ENCODE data around the gene TMEM233. TPM values are rescaled to one million over a fixed set of nuclear protein-coding genes. Genes with fewer than 3 reads are reported as not detected.

The TMEM233 gene
- polyA plus RNA-seq, 1 of the 3 experiments (the other 2 are of a cell fraction), result 2.6 TPM

DNA sequence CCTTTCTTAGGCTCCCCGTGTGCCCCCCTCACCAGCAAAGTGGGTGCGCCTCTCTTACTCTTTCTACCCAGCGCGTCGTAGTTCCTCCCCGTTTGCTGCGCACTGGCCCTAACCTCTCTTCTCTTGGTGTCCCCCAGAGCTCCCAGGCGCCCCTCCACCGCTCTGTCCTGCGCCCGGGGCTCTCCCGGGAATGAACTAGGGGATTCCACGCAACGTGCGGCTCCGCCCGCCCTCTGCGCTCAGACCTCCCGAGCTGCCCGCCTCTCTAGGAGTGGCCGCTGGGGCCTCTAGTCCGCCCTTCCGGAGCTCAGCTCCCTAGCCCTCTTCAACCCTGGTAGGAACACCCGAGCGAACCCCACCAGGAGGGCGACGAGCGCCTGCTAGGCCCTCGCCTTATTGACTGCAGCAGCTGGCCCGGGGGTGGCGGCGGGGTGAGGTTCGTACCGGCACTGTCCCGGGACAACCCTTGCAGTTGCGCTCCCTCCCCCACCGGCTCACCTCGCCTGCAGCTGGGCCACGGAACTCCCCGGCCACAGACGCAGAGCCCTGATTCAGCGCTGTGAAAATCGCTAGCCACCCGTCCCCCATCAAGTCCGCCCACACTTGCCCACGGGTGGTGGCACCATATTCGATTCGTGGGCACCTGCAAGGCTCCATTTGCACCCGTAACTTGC, 1.3 kb downstream of the TMEM233 start:
- CTCF ChIA-PET, result interaction anchor here (1.1 kb wide), 1 partner anchor 9 kb away, joined by 3 read pairs; no protein-coding TSS in a partner anchor

DNA sequence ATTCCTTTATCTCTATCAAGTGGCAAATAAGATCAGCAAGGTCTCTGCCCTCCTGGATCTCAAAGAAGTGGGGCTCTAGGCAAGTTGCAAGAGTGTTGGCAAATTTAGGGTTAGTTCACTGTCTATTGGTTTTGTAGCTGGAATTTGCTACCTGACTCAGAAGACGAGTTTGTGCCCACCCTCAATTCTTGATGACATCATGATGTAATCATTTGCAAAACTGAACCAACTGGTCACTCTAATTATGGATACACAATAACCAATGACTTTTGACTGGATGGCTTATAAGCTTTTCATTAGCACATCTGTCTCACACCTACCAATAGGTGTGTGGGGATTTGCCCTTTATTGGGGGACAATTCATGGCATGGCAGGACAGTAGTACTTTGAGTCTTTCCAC, 4.6 kb downstream of the TMEM233 start:
- no peak overlapping the region for H3K27ac ChIP-seq (ENCODE audit: low read depth in 2 of 2, low read length in 1 of 2)
- H3K36me3 ChIP-seq (replicated peaks in 1 of 2; ENCODE audit: control insufficient read depth in 1 of 2, insufficient read depth in 2 of 2, low read length in 1 of 2), result no peaks in the 10 kb centered on the region
- no peaks in the 10 kb centered on the region for H3K79me2 ChIP-seq (ENCODE audit: insufficient read depth)
- no peak for DNase-seq
- H4K20me1 ChIP-seq (ENCODE audit: insufficient read depth), result no peaks in the 10 kb centered on the region
- H3K9me2 ChIP-seq, result no peaks in the 10 kb centered on the region
- H3K9ac ChIP-seq, result no peak overlapping the region
- ChIA-PET POLR2A (no interaction called here), CTCF (interaction anchor here (1.6 kb wide), 1 partner anchor 61 kb away, joined by 4 read pairs; no protein-coding TSS in a partner anchor)
- H3K4me3 ChIP-seq (ENCODE audit: low read depth in 2 of 2, low read length in 1 of 2), result no peak overlapping the region
- H3F3A ChIP-seq (replicated peaks; ENCODE audit: insufficient read depth), result no peaks in the 10 kb centered on the region
- WGBS (ENCODE audit: low lambda C conversion rate), result 60% methylated on average over 1 of the region's 1 CpG
- no peak overlapping the region for H3K4me2 ChIP-seq
- no peaks in the 10 kb centered on the region for H3K9me3 ChIP-seq
- H2AFZ ChIP-seq (ENCODE audit: low read depth), result no peak overlapping the region
- TF ChIP-seq SMC3 (IDR thresholded peaks at IDR 0.05; ENCODE audit: low read depth, low read length) (no peak), FOXJ3 (CRISPR knock-in tag; IDR thresholded peaks at IDR 0.05) (no peak)
- TF ChIP-seq, protein P1, sequence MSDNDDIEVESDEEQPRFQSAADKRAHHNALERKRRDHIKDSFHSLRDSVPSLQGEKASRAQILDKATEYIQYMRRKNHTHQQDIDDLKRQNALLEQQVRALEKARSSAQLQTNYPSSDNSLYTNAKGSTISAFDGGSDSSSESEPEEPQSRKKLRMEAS (IDR thresholded peaks at IDR 0.05; ENCODE audit: low read depth), result no peak
- no peaks in the 10 kb centered on the region for H3K27me3 ChIP-seq (ENCODE audit: insufficient read depth)
- H3K4me1 ChIP-seq (ENCODE audit: control insufficient read depth in 1 of 2, insufficient read depth in 2 of 2, low read depth in 1 of 2, low read length in 1 of 2), result peaks cover 11 to 12% of the 10 kb centered on the region in 2 experiments; a peak in 2 of 4 replicates

More for the DNA sequence above, 1.3 kb downstream of the TMEM233 start:
- TF ChIP-seq SMC3 (IDR thresholded peaks at IDR 0.05; ENCODE audit: low read depth, low read length), result no peak
- TF ChIP-seq ELF1 (IDR thresholded peaks at IDR 0.05), result no peak
- TF ChIP-seq, protein P1 (IDR thresholded peaks at IDR 0.05; ENCODE audit: low read depth), result peak; percentile 47; the same call in 1 of the 2 replicates
- peak; percentile 8; the same call in 1 of the 2 replicates for TF ChIP-seq TCF12 (IDR thresholded peaks at IDR 0.05)
- TF ChIP-seq FOXM1 (IDR thresholded peaks at IDR 0.05; ENCODE audit: low read depth), result no peak
- no peaks in the 10 kb centered on the region for H3K27me3 ChIP-seq (ENCODE audit: insufficient read depth)
- no peaks in the 10 kb centered on the region for H4K20me1 ChIP-seq (ENCODE audit: insufficient read depth)
- WGBS (ENCODE audit: low lambda C conversion rate), result 48% methylated on average over 28 of the region's 49 CpGs
- peaks cover 6 to 26% of the 10 kb centered on the region in 2 experiments; a peak in 2 of 4 replicates for H3K4me1 ChIP-seq (ENCODE audit: control insufficient read depth in 1 of 2, insufficient read depth in 2 of 2, low read depth in 1 of 2, low read length in 1 of 2)
- peak; percentile 36 for DNase-seq
- POLR2A ChIA-PET, result no interaction called here
- H3K4me2 ChIP-seq, result peak overlapping the region; percentile 89
- H3K27ac ChIP-seq (ENCODE audit: low read depth in 2 of 2, low read length in 1 of 2), result peak overlapping the region in 1 of 2 experiments; percentile 46; a peak in 1 of 4 replicates
- peak overlapping the region; percentile 46 to 70 for H3K4me3 ChIP-seq (ENCODE audit: low read depth in 2 of 2, low read length in 1 of 2)
- no peaks in the 10 kb centered on the region for H3K9me2 ChIP-seq
- no peaks in the 10 kb centered on the region for H3K79me2 ChIP-seq (ENCODE audit: insufficient read depth)
- H2AFZ ChIP-seq (ENCODE audit: low read depth), result no peak overlapping the region; the same call in 1 of the 2 replicates
- peaks cover 14% of the 10 kb centered on the region for H3F3A ChIP-seq (replicated peaks; ENCODE audit: insufficient read depth)
- no peaks in the 10 kb centered on the region for H3K9me3 ChIP-seq
- H3K9ac ChIP-seq, result peak overlapping the region; percentile 54; the same call in 1 of the 2 replicates
- no peaks in the 10 kb centered on the region for H3K36me3 ChIP-seq (replicated peaks in 1 of 2; ENCODE audit: control insufficient read depth in 1 of 2, insufficient read depth in 2 of 2, low read length in 1 of 2)

DNA sequence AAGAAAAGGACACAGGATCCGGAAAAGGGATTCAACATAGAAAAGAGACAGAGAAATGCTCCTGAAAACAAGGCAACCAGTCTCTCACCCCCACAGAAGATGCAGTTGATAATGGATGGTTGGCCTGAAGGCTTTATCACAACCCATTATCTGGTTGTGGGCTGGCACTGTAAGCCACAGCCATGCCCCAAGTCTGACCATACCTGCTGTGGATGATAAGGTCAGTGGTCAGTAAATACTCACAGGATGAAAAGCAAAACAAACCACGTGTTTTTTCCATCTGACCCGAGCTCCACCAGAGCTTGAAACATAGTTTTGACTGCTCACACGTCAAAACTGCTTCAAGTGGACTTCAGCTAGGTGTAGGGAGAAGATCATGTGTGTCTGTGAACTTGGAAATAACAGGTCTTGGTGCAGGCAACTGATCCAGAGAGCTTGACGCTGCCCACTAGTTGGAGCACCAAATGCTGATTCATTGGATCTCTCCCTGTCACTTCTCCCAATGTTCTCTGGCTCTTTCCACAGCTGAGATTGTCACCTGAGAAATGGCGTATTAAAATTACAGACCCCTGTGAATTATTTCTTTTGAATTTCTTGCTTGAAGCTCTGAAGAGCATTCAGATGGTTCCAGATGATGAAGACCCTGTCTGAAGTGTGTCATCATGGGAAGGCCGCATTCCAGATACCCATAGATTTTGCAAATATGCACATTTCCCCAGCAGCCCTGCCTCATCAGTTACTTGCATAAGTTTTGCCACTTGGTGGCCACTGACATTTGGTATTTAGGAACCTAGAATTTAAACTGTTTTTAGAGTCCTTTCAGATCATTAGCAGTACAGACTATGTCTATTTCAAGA, 8.5 kb downstream of the TMEM233 start:
- Histone ChIP-seq H3K27me3 (ENCODE audit: insufficient read depth) (no peaks in the 10 kb centered on the region), H3K4me2 (no peak overlapping the region), H3K9ac (no peak overlapping the region), H3F3A (replicated peaks; ENCODE audit: insufficient read depth) (no peaks in the 10 kb centered on the region), H3K4me3 (ENCODE audit: low read depth in 2 of 2, low read length in 1 of 2) (no peak overlapping the region), H3K79me2 (ENCODE audit: insufficient read depth) (no peaks in the 10 kb centered on the region), H2AFZ (ENCODE audit: low read depth) (no peak overlapping the region), H3K9me3 (no peaks in the 10 kb centered on the region), H3K4me1 (ENCODE audit: control insufficient read depth in 1 of 2, insufficient read depth in 2 of 2, low read depth in 1 of 2, low read length in 1 of 2) (peaks cover 0 to 7% of the 10 kb centered on the region in 2 experiments; a peak in 2 of 4 replicates), H3K36me3 (replicated peaks in 1 of 2; ENCODE audit: control insufficient read depth in 1 of 2, insufficient read depth in 2 of 2, low read length in 1 of 2) (no peaks in the 10 kb centered on the region), H3K27ac (ENCODE audit: low read depth in 2 of 2, low read length in 1 of 2) (no peak overlapping the region), H3K9me2 (no peaks in the 10 kb centered on the region), H4K20me1 (ENCODE audit: insufficient read depth) (no peaks in the 10 kb centered on the region)
- CTCF ChIA-PET, result interaction anchor here (1.1 kb wide), 1 partner anchor 17 kb away, joined by 3 read pairs; no protein-coding TSS in a partner anchor
- WGBS (ENCODE audit: low lambda C conversion rate), result 42% methylated on average over 7 of the region's 7 CpGs
- POLR2A ChIA-PET, result no interaction called here
- DNase-seq, result peak; percentile 26
- no peak for TF ChIP-seq FOXM1 (IDR thresholded peaks at IDR 0.05; ENCODE audit: low read depth)
- TF ChIP-seq RFX5 (IDR thresholded peaks at IDR 0.05; ENCODE audit: low read length), result no peak
- TF ChIP-seq, protein P2, sequence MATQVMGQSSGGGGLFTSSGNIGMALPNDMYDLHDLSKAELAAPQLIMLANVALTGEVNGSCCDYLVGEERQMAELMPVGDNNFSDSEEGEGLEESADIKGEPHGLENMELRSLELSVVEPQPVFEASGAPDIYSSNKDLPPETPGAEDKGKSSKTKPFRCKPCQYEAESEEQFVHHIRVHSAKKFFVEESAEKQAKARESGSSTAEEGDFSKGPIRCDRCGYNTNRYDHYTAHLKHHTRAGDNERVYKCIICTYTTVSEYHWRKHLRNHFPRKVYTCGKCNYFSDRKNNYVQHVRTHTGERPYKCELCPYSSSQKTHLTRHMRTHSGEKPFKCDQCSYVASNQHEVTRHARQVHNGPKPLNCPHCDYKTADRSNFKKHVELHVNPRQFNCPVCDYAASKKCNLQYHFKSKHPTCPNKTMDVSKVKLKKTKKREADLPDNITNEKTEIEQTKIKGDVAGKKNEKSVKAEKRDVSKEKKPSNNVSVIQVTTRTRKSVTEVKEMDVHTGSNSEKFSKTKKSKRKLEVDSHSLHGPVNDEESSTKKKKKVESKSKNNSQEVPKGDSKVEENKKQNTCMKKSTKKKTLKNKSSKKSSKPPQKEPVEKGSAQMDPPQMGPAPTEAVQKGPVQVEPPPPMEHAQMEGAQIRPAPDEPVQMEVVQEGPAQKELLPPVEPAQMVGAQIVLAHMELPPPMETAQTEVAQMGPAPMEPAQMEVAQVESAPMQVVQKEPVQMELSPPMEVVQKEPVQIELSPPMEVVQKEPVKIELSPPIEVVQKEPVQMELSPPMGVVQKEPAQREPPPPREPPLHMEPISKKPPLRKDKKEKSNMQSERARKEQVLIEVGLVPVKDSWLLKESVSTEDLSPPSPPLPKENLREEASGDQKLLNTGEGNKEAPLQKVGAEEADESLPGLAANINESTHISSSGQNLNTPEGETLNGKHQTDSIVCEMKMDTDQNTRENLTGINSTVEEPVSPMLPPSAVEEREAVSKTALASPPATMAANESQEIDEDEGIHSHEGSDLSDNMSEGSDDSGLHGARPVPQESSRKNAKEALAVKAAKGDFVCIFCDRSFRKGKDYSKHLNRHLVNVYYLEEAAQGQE (IDR thresholded peaks at IDR 0.05; ENCODE audit: low read depth, low read length), result no peak
- TF ChIP-seq GATA2 (CRISPR knock-in tag; IDR thresholded peaks at IDR 0.05), result peak; percentile 71
